Endothelial cell (in vitro differentiated cells): Measurements from ENCODE around the gene GJD2. TPM values are rescaled to one million over a fixed set of nuclear protein-coding genes. Genes with fewer than 3 reads are reported as not detected.

ENCODE experiments used
- DNase-seq: peaks from one replicate; pipeline ENCODE4 v3.0.0; 2021; ENCODE audit warnings: low spot score
- H3K27ac Mint-ChIP-seq: one replicate; pipeline ENCODE4 v1.8.0; 2021; ENCODE audit warnings: mixed read lengths, inconsistent platforms; ENCODE audit not compliant: unreplicated experiment
- H3K27me3 Mint-ChIP-seq: one replicate; pipeline ENCODE4 v1.8.0; 2021; ENCODE audit warnings: mild to moderate bottlenecking, moderate library complexity, mixed read lengths, inconsistent platforms; ENCODE audit not compliant: unreplicated experiment
- H3K36me3 Mint-ChIP-seq: one replicate; pipeline ENCODE4 v1.8.0; 2021; ENCODE audit warnings: mild to moderate bottlenecking, low read depth, mixed read lengths, inconsistent platforms; ENCODE audit not compliant: unreplicated experiment
- H3K4me1 Mint-ChIP-seq: one replicate; pipeline ENCODE4 v1.8.0; 2021; ENCODE audit warnings: mild to moderate bottlenecking, mixed read lengths, inconsistent platforms; ENCODE audit not compliant: unreplicated experiment
- H3K4me3 Mint-ChIP-seq: one replicate; pipeline ENCODE4 v1.8.0; 2021; ENCODE audit warnings: mild to moderate bottlenecking, mixed read lengths, inconsistent platforms; ENCODE audit not compliant: unreplicated experiment
- H3K9me3 Mint-ChIP-seq: one replicate; pipeline ENCODE4 v1.8.0; 2021; ENCODE audit warnings: mixed read lengths, inconsistent platforms; ENCODE audit not compliant: unreplicated experiment
- total RNA-seq: library from RNA; stranded (reverse); fragmentation: NEBNext Ultra II Directional; extraction: Animal tissue kit (Norgen Biotek cat#: 25700); gene quantifications from one replicate; pipeline ENCODE4 v1.2.1, GENCODE V29; 2021; ENCODE audit not compliant: unreplicated experiment
- TF ChIP-seq, protein P1 (sequence below): fragments of 200-600 bp; sonication (generic); IDR thresholded peaks from one replicate; pipeline ENCODE4 v1.5.0; 2021; ENCODE audit warnings: antibody characterized with exemption; ENCODE audit not compliant: unreplicated experiment

GJD2 gene
- total RNA-seq, 1 donor from 2014 or later: 0.54 TPM

DNA sequence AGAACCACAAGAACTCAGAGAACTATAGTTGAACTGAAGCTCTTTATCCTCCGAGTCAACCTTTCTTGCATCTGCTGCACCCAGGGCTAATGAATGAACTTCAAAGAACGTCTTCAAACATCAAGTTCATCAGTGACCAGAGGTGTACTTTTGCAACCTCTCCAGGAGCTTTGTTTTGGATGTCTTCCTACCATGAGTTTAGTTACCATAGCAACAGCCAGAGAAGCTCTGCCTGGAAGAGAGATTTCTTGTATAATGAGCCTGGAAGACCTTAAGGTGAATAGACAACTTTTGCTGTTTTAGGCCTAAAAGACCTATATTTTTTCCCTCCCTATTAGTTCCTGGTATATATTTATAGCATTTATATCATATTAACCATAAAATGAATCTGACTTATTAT is 31.4 kb upstream of the GJD2 start:
- Mint-ChIP-seq H3K27ac (no peak overlapping the region), H3K27me3 (no peaks in the 10 kb centered on the region), H3K4me1 (peaks cover 13% of the 10 kb centered on the region), H3K4me3 (no peak overlapping the region), H3K36me3 (no peaks in the 10 kb centered on the region), H3K9me3 (no peaks in the 10 kb centered on the region)
- TF ChIP-seq, protein P1, sequence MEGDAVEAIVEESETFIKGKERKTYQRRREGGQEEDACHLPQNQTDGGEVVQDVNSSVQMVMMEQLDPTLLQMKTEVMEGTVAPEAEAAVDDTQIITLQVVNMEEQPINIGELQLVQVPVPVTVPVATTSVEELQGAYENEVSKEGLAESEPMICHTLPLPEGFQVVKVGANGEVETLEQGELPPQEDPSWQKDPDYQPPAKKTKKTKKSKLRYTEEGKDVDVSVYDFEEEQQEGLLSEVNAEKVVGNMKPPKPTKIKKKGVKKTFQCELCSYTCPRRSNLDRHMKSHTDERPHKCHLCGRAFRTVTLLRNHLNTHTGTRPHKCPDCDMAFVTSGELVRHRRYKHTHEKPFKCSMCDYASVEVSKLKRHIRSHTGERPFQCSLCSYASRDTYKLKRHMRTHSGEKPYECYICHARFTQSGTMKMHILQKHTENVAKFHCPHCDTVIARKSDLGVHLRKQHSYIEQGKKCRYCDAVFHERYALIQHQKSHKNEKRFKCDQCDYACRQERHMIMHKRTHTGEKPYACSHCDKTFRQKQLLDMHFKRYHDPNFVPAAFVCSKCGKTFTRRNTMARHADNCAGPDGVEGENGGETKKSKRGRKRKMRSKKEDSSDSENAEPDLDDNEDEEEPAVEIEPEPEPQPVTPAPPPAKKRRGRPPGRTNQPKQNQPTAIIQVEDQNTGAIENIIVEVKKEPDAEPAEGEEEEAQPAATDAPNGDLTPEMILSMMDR: no peak
- DNase-seq: no peak

DNA sequence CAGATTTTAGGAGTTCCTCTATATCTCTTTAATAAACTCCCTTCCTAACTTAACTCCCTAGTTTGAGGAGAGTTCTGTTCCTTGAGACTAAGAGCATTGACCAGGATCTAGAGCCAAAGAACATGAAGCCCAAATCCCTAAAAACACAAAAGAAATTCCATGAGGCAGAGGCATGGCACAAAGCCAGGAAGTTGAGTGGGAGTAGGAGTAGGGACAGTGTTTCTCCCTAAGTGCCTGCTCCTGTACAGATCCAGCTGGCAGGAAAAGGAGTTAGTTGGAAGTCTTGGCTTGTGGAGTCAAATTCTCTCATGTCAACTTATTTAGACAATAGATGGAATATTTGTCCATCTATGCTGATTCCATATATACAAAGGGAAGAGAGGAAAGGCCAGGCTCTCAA is 29.2 kb upstream of the GJD2 start:
- Mint-ChIP-seq H3K27me3 (no peaks in the 10 kb centered on the region), H3K9me3 (no peaks in the 10 kb centered on the region), H3K4me1 (peaks cover 13% of the 10 kb centered on the region), H3K27ac (no peak overlapping the region), H3K4me3 (no peak overlapping the region), H3K36me3 (no peaks in the 10 kb centered on the region)
- TF ChIP-seq, protein P1: no peak
- no peak for DNase-seq

GRCh38 chr15:34783431-34783830 is 28.6 kb upstream of the GJD2 start:
- peaks cover 13% of the 10 kb centered on the region for H3K4me1 Mint-ChIP-seq
- no peaks in the 10 kb centered on the region for H3K9me3 Mint-ChIP-seq
- DNase-seq: no peak
- H3K4me3 Mint-ChIP-seq: no peak overlapping the region
- no peak overlapping the region for H3K27ac Mint-ChIP-seq
- TF ChIP-seq, protein P1: no peak
- H3K36me3 Mint-ChIP-seq: no peaks in the 10 kb centered on the region
- H3K27me3 Mint-ChIP-seq: no peaks in the 10 kb centered on the region

GRCh38 chr15:34782901-34783300 is 28.1 kb upstream of the GJD2 start:
- no peaks in the 10 kb centered on the region for H3K27me3 Mint-ChIP-seq
- TF ChIP-seq, protein P1: no peak
- H3K9me3 Mint-ChIP-seq: no peaks in the 10 kb centered on the region
- no peak overlapping the region for H3K4me3 Mint-ChIP-seq
- no peak overlapping the region for H3K27ac Mint-ChIP-seq
- no peak for DNase-seq
- H3K36me3 Mint-ChIP-seq: no peaks in the 10 kb centered on the region
- peaks cover 13% of the 10 kb centered on the region for H3K4me1 Mint-ChIP-seq

DNA sequence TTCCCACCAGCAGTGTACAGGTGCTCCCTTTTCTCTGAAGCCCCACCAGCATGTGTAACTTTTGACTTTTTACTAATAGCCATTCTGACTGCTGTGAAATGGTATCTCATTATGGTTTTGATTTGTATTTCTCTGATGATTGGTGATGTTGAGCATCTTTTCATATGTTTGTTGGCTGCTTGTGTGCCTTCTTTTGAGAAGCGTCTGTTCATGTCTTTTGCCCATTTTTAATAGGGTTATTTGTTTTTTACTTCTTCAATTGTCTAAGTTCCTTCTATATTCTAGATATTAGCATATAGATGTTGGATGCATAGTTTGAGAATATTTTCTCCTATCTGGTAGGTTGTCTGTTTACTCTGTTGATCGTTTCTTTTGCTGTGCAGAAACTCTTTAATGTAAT is 25.9 kb upstream of the GJD2 start:
- H3K36me3 Mint-ChIP-seq: no peaks in the 10 kb centered on the region
- peaks cover 13% of the 10 kb centered on the region for H3K4me1 Mint-ChIP-seq
- no peaks in the 10 kb centered on the region for H3K27me3 Mint-ChIP-seq
- H3K9me3 Mint-ChIP-seq: no peaks in the 10 kb centered on the region
- DNase-seq: no peak
- TF ChIP-seq, protein P1: no peak
- no peak overlapping the region for H3K27ac Mint-ChIP-seq
- H3K4me3 Mint-ChIP-seq: no peak overlapping the region
